Measurements from ENCODE around the gene EMD.

- TF ChIP-seq CTCF (IDR thresholded peaks at IDR 0.05; ENCODE audit: low read depth, low read length, poor library complexity, severe bottlenecking): no peak
- no peak for TF ChIP-seq EZH2phosphoT487 (IDR thresholded peaks at IDR 0.05; ENCODE audit: borderline replicate concordance, low read length)
These were observed 7.2 kb upstream of the EMD start for GRCh38 chrX:154371789-154372300.
